ENCODE measurements around the gene BTBD10. TPM values are rescaled to one million over a fixed set of nuclear protein-coding genes. Genes with fewer than 3 reads are reported as not detected.
A peak's percentile ranks its signal among the peaks of the same experiment; 100 is the strongest.

The BTBD10 gene
- total RNA-seq (2014; rRNA removed; shearing (Covaris generic)), result 99.8 and 117 TPM in 2 replicates

- DNase-seq (ENCODE audit: low spot score), result peak; percentile 92
These were observed at the start of gene BTBD10 for GRCh38 chr11:13462901-13463778. Gene BTBD10, minus strand, starts transcription at chr11:13463222. Its CDS starts 18,098 bp downstream, at chr11:13445124.

- no peak for DNase-seq (ENCODE audit: low spot score)
These were observed 40.4 kb upstream of the BTBD10 start for GRCh38 chr11:13503393-13503792.

DNA sequence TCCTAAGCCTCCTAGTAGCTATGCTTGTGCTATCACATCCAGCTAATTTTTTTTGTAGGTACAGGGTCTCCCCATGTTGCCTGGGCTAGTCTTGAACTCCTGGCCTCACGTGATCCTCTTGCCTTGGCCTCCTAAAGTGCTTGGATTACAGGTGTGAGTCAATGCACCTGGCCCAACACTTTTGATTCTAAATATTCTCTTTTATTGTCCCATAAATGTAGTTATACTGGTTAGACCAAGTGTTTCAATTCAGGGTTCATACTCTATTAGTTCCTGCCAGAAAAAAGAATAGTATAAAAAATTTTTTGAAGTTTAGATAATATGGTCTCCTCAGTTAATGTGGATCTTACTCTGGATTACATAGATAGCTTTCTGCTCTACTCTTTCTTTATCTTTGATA is 39.5 kb upstream of the BTBD10 start:
- no peak for DNase-seq (ENCODE audit: low spot score)

DNA sequence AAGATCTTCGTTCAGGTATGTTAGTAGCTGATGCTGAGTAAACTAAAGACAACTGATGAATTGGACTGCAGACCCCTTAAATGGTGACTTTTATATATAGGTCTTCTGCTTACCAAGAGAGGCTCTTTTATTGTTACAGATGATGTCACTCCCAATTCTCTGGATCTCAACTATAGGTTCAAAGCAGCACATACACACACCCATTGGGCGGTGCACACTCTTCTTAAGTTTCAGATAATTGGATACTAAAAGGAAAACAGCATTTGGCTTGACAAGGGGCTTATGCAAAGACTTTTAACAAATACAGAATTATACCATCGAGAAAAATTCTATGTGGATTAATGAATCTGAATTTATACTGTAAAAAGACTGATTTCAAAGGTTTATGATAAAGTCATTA is 32.9 kb upstream of the BTBD10 start, which contains the start of gene PTH:
Gene PTH, minus strand, starts transcription at position 69 of the 400 bp plus-strand sequence. CDS start 3,142 bp downstream, outside the sequence.
- DNase-seq (ENCODE audit: low spot score), result no peak

DNA sequence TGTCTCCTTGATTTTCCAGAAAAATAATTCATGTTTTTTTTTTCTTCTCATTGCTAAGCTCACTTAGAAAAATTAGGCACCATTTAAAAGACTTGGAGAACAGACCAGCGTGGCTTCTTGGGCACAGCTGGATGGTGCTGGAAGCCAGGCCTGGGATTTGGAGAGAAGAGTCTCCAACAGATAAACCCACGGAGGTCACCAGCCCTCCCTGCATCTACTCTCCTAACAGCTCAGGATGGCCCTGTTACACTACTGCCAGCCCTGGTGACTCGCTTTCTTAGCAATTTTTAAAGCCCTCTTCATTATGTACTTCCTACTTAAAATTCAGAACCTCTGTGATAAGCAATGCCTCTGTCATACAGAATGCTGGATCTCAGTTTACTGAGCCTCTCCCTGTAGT is 31.0 kb upstream of the BTBD10 start:
- DNase-seq (ENCODE audit: low spot score), result no peak

DNA sequence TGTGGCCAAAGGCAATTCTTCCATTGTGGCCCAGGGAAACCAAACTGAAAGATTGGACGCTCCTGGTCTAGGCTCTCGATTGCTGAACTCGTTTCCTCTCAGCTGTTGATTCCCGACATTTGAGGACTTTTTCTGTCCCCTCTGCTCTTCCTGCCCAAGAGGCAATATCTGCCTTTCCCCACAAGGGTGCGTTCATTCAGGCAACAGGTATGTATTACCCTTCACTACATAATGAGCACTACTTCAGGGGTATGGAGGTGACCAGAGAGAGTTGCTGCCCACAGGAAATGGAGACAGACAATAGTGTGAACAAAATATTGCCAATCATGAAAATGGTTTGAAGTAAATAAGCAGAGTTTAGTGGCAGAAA is 24.6 kb upstream of the BTBD10 start:
- no peak for DNase-seq (ENCODE audit: low spot score)

DNA sequence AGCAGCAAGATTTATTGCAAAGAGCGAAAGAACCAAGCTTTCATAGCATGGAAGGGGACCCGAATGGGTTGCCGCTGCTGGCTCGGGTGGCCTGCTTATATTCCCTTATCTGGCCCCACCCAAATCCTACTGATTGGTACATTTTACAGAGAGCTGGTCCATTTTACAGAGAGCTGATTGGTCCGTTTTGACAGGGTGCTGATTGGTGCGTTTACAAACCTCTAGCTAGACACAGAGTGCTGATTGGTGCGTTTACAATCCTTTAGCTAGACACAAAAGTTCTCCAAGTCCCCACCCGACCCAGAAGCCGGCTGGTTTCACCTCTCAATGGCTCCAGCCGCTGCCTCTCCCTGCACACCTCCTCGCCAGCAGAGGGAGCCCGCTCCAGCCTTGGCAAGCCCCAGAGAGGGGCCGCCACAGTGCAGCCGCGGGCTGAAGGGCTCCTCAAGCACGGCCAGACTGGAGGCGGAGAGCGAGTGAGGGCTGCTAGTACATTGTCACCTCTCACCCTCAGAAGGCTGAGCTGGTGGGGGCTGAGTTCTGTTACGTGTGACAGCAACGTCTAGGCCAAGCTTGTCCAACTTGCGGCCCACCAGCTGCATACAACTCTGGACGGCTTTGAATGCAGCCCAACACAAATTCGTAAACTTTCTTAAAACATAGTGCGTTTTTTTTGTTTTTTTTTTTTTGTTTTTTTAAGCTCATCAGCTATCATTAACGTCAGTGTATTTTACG is 24.1 kb upstream of the BTBD10 start:
- DNase-seq (ENCODE audit: low spot score), result no peak

GRCh38 chr11:13480198-13480597 is 17.2 kb upstream of the BTBD10 start:
- DNase-seq (ENCODE audit: low spot score), result no peak

- DNase-seq (ENCODE audit: low spot score), result no peak
These were observed 16.7 kb upstream of the BTBD10 start for GRCh38 chr11:13479688-13480087.

- no peak for DNase-seq (ENCODE audit: low spot score)
These were observed 12.1 kb upstream of the BTBD10 start for GRCh38 chr11:13475091-13475490.

- no peak for DNase-seq (ENCODE audit: low spot score)
These were observed 10.1 kb upstream of the BTBD10 start for GRCh38 chr11:13473013-13473722.

GRCh38 chr11:13468750-13469149 is 5.7 kb upstream of the BTBD10 start:
- DNase-seq (ENCODE audit: low spot score), result no peak

DNA sequence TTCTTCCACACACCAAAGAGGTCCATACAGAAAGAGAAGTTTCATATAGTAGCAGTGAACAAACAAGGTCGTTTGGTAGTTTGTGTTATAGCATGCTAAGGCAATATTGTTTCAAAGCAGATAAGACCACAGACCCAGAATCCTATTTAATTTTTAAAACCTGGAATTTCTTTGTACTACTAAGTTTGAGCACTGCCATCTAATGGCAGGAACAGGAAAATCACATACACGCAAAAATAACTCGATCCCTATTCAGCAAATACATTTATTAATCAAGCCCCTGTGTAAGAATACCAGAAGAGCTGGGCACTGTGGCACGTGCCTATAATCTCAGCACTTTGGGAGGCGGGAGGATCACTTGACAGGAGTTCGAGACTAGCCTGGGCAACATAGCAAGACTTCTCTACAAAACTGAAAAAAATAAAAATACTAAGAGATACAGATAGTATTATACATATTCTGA is 2.9 kb upstream of the BTBD10 start:
- DNase-seq (ENCODE audit: low spot score), result peak; percentile 58

DNA sequence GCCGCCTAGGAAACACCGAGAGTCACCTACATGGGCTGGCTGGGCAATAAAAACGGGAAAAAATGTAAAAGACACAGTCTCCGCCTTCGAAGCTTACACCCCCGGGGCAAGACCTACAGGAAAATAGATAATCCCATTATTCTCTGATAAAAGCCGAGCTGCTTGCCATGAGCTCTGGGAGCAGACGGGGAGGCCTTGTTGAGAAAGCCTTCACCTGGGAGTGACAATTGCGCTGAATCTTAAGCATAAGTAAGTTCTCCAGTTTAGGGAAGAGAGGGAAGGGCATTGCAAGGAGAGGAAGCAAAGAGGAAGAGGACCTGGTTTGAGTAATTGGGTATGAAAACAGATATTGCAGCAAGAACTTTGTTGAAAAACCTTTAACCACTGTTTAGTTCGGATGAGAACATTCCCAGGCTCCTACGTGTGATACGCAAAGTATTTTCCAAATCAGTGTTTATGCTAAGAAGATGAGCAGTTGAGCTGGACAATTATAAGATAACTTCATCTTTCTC is 813 bp upstream of the BTBD10 start:
- DNase-seq (ENCODE audit: low spot score), result peak; percentile 10

GRCh38 chr11:13462311-13462900 is 616 bp downstream of the BTBD10 start:
- DNase-seq (ENCODE audit: low spot score), result peak; percentile 79

DNA sequence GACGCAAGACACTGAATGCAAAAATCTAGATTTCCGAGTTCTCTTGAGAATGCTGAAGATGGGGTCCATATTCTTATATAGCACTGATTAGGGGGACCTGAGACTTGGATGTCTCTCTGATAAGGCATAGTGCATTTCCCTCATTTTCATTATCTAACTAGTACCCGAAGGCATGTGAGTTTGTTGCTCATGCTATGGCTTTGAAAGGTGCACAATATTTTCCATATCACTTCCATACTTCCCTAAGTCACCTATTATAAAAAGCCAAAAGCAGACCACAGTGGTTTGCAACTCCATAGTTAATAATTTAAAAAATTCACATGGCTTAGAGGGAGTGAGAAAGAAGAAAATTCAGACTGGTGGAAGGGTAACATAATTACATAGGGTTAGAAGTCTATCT is 1.7 kb downstream of the BTBD10 start:
- DNase-seq (ENCODE audit: low spot score), result no peak

GRCh38 chr11:13450832-13451397 is 12.1 kb downstream of the BTBD10 start:
- DNase-seq (ENCODE audit: low spot score), result no peak

- no peak for DNase-seq (ENCODE audit: low spot score)
These were observed 13.5 kb downstream of the BTBD10 start for GRCh38 chr11:13449522-13449921.

DNA sequence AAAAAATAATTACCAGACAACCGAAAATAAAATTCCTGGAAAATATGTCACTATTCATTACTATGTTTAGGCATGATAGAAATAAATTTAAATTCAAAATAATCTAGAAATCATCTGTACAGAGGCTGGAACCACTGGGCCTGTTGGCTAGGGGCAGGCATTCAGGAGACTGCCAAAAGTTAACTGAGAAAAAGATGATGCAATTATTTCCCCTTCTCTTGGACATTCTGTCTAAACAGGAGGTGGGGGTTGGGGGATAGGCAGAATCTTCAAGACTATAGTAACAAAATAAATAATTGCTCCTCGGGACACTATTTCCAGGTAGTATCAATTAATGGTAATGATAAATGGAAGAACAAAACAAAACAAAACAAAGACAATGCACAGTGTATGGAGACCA is 14.1 kb downstream of the BTBD10 start:
- no peak for DNase-seq (ENCODE audit: low spot score)

DNA sequence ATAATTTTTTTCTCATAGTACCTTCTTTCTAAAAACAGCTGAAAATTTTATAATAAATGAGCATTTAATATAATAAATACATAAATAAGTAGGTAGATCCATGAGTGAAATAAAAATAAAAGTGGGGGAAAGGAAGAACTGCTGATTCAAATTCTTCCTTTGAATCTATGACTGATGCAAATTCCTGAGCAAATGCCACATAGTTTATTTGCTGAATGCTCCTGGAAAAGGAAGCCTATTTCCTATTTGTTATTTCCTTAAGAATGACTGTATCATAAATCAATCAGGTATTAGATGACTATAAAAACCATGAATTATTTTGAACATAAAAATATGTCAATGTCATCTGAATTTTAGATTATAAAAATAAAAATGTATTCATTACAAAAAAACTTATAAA is 16.6 kb downstream of the BTBD10 start:
- DNase-seq (ENCODE audit: low spot score), result peak; percentile 34

DNA sequence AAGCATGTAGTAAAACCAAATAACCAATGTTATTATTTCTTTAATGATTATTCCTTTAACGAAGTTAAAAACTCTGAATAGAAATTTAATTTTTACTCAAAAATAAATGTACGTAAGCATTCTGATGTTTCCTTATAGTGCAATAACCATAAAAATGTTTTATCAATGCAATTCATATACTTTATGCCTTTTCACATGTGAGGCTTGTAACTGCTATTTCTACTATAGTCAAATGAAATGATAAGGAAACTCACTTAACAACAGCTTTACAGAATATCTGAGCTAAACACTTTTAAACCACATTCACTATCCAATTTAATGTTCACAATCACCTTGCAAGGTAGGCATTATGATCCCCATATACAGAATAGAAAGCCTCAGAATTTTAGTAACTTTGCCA is 17.4 kb downstream of the BTBD10 start:
- no peak for DNase-seq (ENCODE audit: low spot score)

All from A172 (cell line).